ELF-1 (cell line): ENCODE data around the gene SHANK1.

ENCODE experiments used
- DNase-seq: peaks from one replicate; pipeline ENCODE4 v3.0.0-alpha.2; 2016; ENCODE audit warnings: low read depth, low spot score

SHANK1 gene

GRCh38 chr19:50686310-50687032 is 33.1 kb downstream of the SHANK1 start:
- no peak for DNase-seq

GRCh38 chr19:50679177-50680125 is 40.2 kb downstream of the SHANK1 start:
- peak; percentile 90 for DNase-seq

- DNase-seq, result no peak
Observed at GRCh38 chr19:50678323-50678722, 41.3 kb downstream of the SHANK1 start.

GRCh38 chr19:50677636-50678035 is 42.0 kb downstream of the SHANK1 start:
- peak; percentile 89 for DNase-seq

- no peak for DNase-seq
Observed at GRCh38 chr19:50676625-50677197, 42.9 kb downstream of the SHANK1 start.

- no peak for DNase-seq
Observed at GRCh38 chr19:50673118-50673517, 46.5 kb downstream of the SHANK1 start.

- no peak for DNase-seq
Observed at GRCh38 chr19:50670102-50670380, 49.6 kb downstream of the SHANK1 start.

- DNase-seq, result no peak
Observed at GRCh38 chr19:50669302-50670101, 50.1 kb downstream of the SHANK1 start.

- no peak for DNase-seq
Observed at GRCh38 chr19:50668879-50669278, 50.7 kb downstream of the SHANK1 start.

GRCh38 chr19:50668416-50668815 is 51.2 kb downstream of the SHANK1 start:
- DNase-seq, result no peak

- no peak for DNase-seq
Observed at GRCh38 chr19:50667759-50668231, 51.8 kb downstream of the SHANK1 start.

GRCh38 chr19:50667177-50667758 is 52.3 kb downstream of the SHANK1 start:
- no peak for DNase-seq

- no peak for DNase-seq
Observed at GRCh38 chr19:50666346-50667176, 53.0 kb downstream of the SHANK1 start.

- DNase-seq, result no peak
Observed at GRCh38 chr19:50664204-50664603, 55.4 kb downstream of the SHANK1 start.

- DNase-seq, result no peak
Observed at GRCh38 chr19:50663482-50663790, 56.2 kb downstream of the SHANK1 start.

- no peak for DNase-seq
Observed at GRCh38 chr19:50662651-50663481, 56.7 kb downstream of the SHANK1 start.

GRCh38 chr19:50661766-50662650 is 57.6 kb downstream of the SHANK1 start:
- no peak for DNase-seq

- no peak for DNase-seq
Observed at GRCh38 chr19:50661023-50661422, 58.6 kb downstream of the SHANK1 start.

- no peak for DNase-seq
Observed at GRCh38 chr19:50660088-50660366, 59.6 kb downstream of the SHANK1 start.
